Right lobe of liver (tissue), 6 donors: Measurements from ENCODE around the gene AZU1. TPM values are rescaled to one million over a fixed set of nuclear protein-coding genes. Genes with fewer than 3 reads are reported as not detected.
"Not testable (repeated sequence)": the region's sequence is repeated elsewhere in the genome, so short reads cannot be mapped to it uniquely, and the experiment has no call there.

ENCODE experiments used
- ATAC-seq, 4 donors: fragments of 200-7000 bp; cut with Tn5 transposase; one replicate each; pipeline ENCODE4 v1.9.1; 2020; ENCODE audit warnings: mild to moderate bottlenecking in 4 of 4, moderate library complexity in 4 of 4
- DNase-seq, 3 donors: peaks; one replicate each; pipeline ENCODE4 v3.0.0-alpha.2; 2020
- H3K27ac ChIP-seq, 3 donors: fragments of 200-600 bp; one replicate each; pipeline ENCODE4 v1.8.0; 2022
- H3K27me3 ChIP-seq, 2 donors: fragments of 200-600 bp; one replicate each; pipeline ENCODE4 v1.8.0; 2022
- H3K36me3 ChIP-seq, 4 donors: fragments of 200-600 bp; sonication (generic) in 1 of 4; one replicate each; pipeline versions ENCODE4 v1.5.1 to v1.8.0; 2017 to 2022; ENCODE audit warnings: control low read depth in 1 of 4
- H3K4me1 ChIP-seq, 4 donors: fragments of 200-600 bp; sonication (generic) in 1 of 4; one replicate each; pipeline versions ENCODE4 v1.5.1 to v1.8.0; 2017 to 2022; ENCODE audit warnings: control low read depth in 1 of 4
- H3K4me3 ChIP-seq, 3 donors: fragments of 200-600 bp; one replicate each; pipeline ENCODE4 v1.8.0; 2022
- H3K9me3 ChIP-seq, 4 donors: fragments of 200-600 bp; sonication (generic) in 1 of 4; one replicate each; pipeline versions ENCODE4 v1.5.1 to v1.8.0; 2017 to 2022; ENCODE audit warnings: control low read depth in 1 of 4
- CTCF ChIP-seq, 4 donors: fragments of 200-600 bp in 3 of 4; fragments of 450-650 bp in 1 of 4; IDR thresholded peaks; one replicate each; pipeline versions ENCODE4 v1.5.1 to v1.8.0; 2016 to 2022; ENCODE audit warnings: antibody characterized with exemption in 4 of 4, mild to moderate bottlenecking in 2 of 4
- POLR2A ChIP-seq: fragments of 450-650 bp; IDR thresholded peaks from one replicate; pipeline ENCODE4 v1.6.1; 2017; ENCODE audit warnings: antibody characterized with exemption, mild to moderate bottlenecking
- WGBS: methylation state at CpG from one replicate; pipeline ENCODE4 v1.1.6; 2018; ENCODE audit warnings: low coverage, low lambda C conversion rate; ENCODE audit not compliant: insufficient coverage; ENCODE audit errors: missing lambda C conversion rate; 5-methylcytosine and 5-hydroxymethylcytosine counted together
- intact Hi-C, 2 donors: fragments of 100-400 bp; cut with DNase I; formaldehyde crosslinking; loops; one replicate each; pipeline versions ENCODE4 v1.11.2 to v1.14.1; 2022
- total RNA-seq, 6 experiments: library from RNA; depleted of rRNA in 2 of 6; stranded (reverse); fragments of >200 nt in 2 of 6; fragmentation: NEBNext Ultra II Directional in 3 of 6; extraction: Animal tissue kit (Norgen Biotek cat#: 25700) in 3 of 6; gene quantifications; one replicate each; pipeline versions ENCODE4 v1.1.0 to v1.2.4, GENCODE V29; 2016 to 2023
- donor health status: DM: no; HTN: yes; CAD: no.
- donor health status: DM: no; HTN: no; CAD: no.
- donor health status: DM: no; HTN: no; CAD: no.
- donor health status: DM: no; HTN: yes; CAD: no.
- donor health status: DM: no; HTN: yes; CAD: no.

Gene AZU1
- total RNA-seq, 6 experiments from 2014 or later, result 0.15 to 3.6 (median 1.8) TPM; not detected in 3

GRCh38 chr19:834216-834615, 6.6 kb downstream of the AZU1 start:
- intact Hi-C loops, result no loop called here
- no peak overlapping the region for H3K27ac ChIP-seq
- ATAC-seq, result no peak

DNA sequence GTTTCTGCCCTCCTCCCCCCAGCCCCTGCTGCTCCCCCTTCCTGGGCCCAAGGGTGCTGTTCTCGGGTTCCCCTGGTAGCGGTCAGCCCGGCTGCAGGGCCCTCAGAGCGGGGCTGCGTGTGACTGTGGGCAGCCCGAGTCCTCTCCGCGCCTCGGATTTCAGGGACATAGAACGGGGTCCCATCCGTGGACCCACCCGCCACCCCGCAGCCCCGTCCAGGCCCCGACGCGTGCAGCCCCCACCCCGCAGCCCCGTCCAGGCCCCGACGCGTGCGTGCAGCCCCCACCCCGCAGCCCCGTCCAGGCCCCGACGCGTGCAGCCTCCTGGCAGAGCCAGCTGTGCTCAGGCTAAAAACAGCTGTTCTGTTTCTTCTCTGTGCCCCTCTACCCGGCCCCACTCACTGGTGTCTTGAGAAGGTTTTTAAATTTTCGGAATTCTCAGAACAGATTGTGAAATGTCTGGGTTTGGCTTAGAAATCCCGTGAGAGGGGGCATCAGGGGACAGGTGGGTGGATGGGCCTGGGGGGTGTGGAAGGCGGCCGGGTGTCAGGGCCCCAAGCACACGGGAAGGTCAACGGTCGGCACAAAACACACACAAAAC, 7.7 kb downstream of the AZU1 start:
- no peaks in the 10 kb centered on the region for H3K27me3 ChIP-seq
- H3K27ac ChIP-seq, result no peak overlapping the region
- no peaks in the 10 kb centered on the region for H3K36me3 ChIP-seq
- intact Hi-C loops, result no loop called here
- H3K4me1 ChIP-seq, result no peaks in the 10 kb centered on the region
- no peak for DNase-seq
- peak in 1 of 4 donors; percentile 64 for ATAC-seq
- no peak overlapping the region for H3K4me3 ChIP-seq
- TF ChIP-seq POLR2A (no peak), CTCF (IDR thresholded peaks at IDR 0.05) (no peak)
- no peaks in the 10 kb centered on the region for H3K9me3 ChIP-seq
- WGBS, result 62% methylated on average over 27 of the region's 36 CpGs

More at GRCh38 chr19:834216-834615, 6.6 kb downstream of the AZU1 start:
- H3K36me3 ChIP-seq, result no peaks in the 10 kb centered on the region
- TF ChIP-seq CTCF (IDR thresholded peaks at IDR 0.05) (no peak), POLR2A (no peak)
- H3K9me3 ChIP-seq, result no peaks in the 10 kb centered on the region
- no peak overlapping the region for H3K4me3 ChIP-seq
- H3K27me3 ChIP-seq, result no peaks in the 10 kb centered on the region
- H3K4me1 ChIP-seq, result no peaks in the 10 kb centered on the region
- DNase-seq, result no peak
- WGBS, result 41% methylated on average over 10 of the region's 24 CpGs

GRCh38 chr19:840519-841206, 13.0 kb downstream of the AZU1 start, which contains the start of gene PRTN3:
TSS of gene PRTN3 (plus strand) at chr19:840999. CDS start at chr19:841009, 10 bp downstream.
- Histone ChIP-seq H3K27me3 (peaks cover 0 to 8% of the 10 kb centered on the region in 2 donors), H3K27ac (no peak within 1 kb of the TSS), H3K4me1 (peaks cover 0 to 8% (median 0%) of the 10 kb centered on the region in 4 donors), H3K36me3 (no peaks in the 10 kb centered on the region), H3K9me3 (no peaks in the 10 kb centered on the region), H3K4me3 (no peak within 1 kb of the TSS)
- no CpG with 5 or more reads among the region's 24 CpGs for WGBS
- intact Hi-C loops, result no loop called here
- no peak for DNase-seq
- peak in 1 of 4 donors; percentile 42 for ATAC-seq
- TF ChIP-seq CTCF (IDR thresholded peaks at IDR 0.05) (no peak), POLR2A (no peak)

DNA sequence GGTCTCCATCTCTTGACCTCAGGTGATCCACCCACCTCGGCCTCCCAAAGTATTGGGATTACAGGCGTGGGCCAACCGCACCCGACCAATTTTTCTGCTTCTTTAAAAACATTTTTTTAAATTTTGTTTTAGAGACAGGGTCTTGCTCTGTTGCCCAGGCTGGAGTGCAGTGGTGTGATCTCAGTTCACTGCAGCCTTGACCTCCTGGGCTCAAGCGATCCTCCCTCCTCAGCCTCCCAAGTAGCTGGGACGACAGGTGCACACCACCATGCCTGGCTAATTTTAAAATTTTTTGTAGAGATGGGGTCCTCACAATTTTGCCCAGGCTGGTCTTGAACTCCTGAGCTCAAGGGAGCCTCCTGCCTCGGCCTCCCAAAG, 15.2 kb downstream of the AZU1 start:
- intact Hi-C loops, H3K4me1 ChIP-seq, DNase-seq, H3K4me3 ChIP-seq, H3K9me3 ChIP-seq, ATAC-seq, H3K27me3 ChIP-seq, H3K36me3 ChIP-seq, H3K27ac ChIP-seq: not testable (repeated sequence)
- WGBS, result 53% methylated on average over 4 of the region's 7 CpGs

DNA sequence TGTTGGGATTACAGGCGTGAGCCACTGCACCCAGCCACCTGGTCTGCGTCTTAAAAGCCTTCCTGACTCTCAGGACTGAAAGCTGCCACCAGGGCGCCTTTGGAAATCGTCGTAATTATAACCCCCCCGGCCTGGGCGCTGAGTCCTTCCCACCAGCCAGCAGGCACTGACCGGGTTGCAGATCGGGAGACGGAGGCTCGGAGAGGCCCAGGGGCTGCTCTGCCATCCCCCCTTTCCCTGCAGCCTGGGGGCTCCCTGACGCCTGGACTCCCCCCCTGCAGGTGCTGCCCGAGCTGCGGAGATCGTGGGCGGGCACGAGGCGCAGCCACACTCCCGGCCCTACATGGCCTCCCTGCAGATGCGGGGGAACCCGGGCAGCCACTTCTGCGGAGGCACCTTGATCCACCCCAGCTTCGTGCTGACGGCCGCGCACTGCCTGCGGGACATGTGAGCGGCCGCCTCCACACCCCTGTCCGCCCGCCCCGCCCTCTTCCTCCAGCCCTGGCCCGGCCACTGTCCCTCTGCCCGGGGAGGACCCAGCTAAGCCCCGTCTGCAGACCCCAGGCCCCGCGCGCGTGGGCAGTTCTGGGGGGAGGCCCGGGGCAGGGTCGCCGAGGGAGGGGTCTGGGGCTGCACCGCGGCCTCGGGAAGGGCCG, 15.7 kb downstream of the AZU1 start:
- Histone ChIP-seq H3K36me3 (no peaks in the 10 kb centered on the region), H3K9me3 (no peaks in the 10 kb centered on the region), H3K27me3 (peaks cover 0 to 8% of the 10 kb centered on the region in 2 donors), H3K27ac (no peak overlapping the region), H3K4me3 (no peak overlapping the region), H3K4me1 (peaks cover 0 to 8% (median 0%) of the 10 kb centered on the region in 4 donors)
- 0% methylated on average over 1 of the region's 46 CpGs for WGBS
- intact Hi-C loops, result no loop called here
- TF ChIP-seq POLR2A (no peak), CTCF (IDR thresholded peaks at IDR 0.05) (no peak)
- DNase-seq (peak in 1 of 3 donors; percentile 58), ATAC-seq (peak; percentile 64 to 74 (median 67))
